Fibroblast of lung (primary cell): ENCODE data around the gene DHX36. TPM values are rescaled to one million over a fixed set of nuclear protein-coding genes. Genes with fewer than 3 reads are reported as not detected.

Experiments
- DNase-seq, 2 donors: peaks; one replicate each; pipeline versions ENCODE4 v3.0.0 to v3.0.0-alpha.2; 2010; ENCODE audit warnings: low read depth in 2 of 2
- H2AFZ ChIP-seq: 2 replicates; pipeline ENCODE4 v1.5.1; 2012; ENCODE audit warnings: low read length, control low read depth, inconsistent platforms
- H3K27ac ChIP-seq: 2 replicates; pipeline ENCODE4 v1.5.1; 2011; ENCODE audit warnings: low read length, control low read depth; ENCODE audit not compliant: insufficient read depth
- H3K27me3 ChIP-seq: 2 replicates; pipeline ENCODE4 v1.5.1; 2011; ENCODE audit warnings: mild to moderate bottlenecking, low read length; ENCODE audit not compliant: control insufficient read depth, insufficient read depth
- H3K36me3 ChIP-seq: 2 replicates; pipeline ENCODE4 v1.5.1; 2011; ENCODE audit warnings: low read length; ENCODE audit not compliant: control insufficient read depth, insufficient read depth
- H3K4me1 ChIP-seq: 2 replicates; pipeline ENCODE4 v1.5.1; 2011; ENCODE audit warnings: low read length; ENCODE audit not compliant: control insufficient read depth, insufficient read depth; ENCODE audit errors: extremely low read depth
- H3K4me2 ChIP-seq: 2 replicates; pipeline ENCODE4 v1.5.1; 2011; ENCODE audit warnings: low read length, control low read depth; ENCODE audit not compliant: insufficient read depth; ENCODE audit errors: extremely low read depth
- H3K4me3 ChIP-seq, 4 experiments: fragments of 200-600 bp in 1 of 4; sonication (generic) in 1 of 4; replicated peaks in 1 of 4; 2 replicates each; pipeline ENCODE4 v1.5.1; 2011 to 2016; ENCODE audit warnings: low read length in 4 of 4, low read depth in 3 of 4, mild to moderate bottlenecking in 3 of 4, control low read depth in 2 of 4, inconsistent platforms in 1 of 4, mixed read lengths in 1 of 4; ENCODE audit not compliant: insufficient read depth in 1 of 4; ENCODE audit errors: control extremely low read depth in 1 of 4
- H3K79me2 ChIP-seq: 2 replicates; pipeline ENCODE4 v1.5.1; 2012; ENCODE audit warnings: mild to moderate bottlenecking, low read length, inconsistent platforms; ENCODE audit not compliant: control insufficient read depth, insufficient read depth
- H3K9ac ChIP-seq: 2 replicates; pipeline ENCODE4 v1.5.1; 2011; ENCODE audit warnings: mild to moderate bottlenecking, low read length, control low read depth; ENCODE audit not compliant: insufficient read depth
- H3K9me3 ChIP-seq: 2 replicates; pipeline ENCODE4 v1.5.1; 2012; ENCODE audit warnings: low read depth, low read length; ENCODE audit not compliant: control insufficient read depth, insufficient read depth
- H4K20me1 ChIP-seq: 2 replicates; pipeline ENCODE4 v1.5.1; 2011; ENCODE audit warnings: low read length; ENCODE audit not compliant: control insufficient read depth, insufficient read depth; ENCODE audit errors: extremely low read depth
- CTCF ChIP-seq, 2 donors: IDR thresholded peaks in 1 of 2; conservative IDR thresholded peaks in 1 of 2; 1 replicate in 1 of 2; 2 replicates in 1 of 2; pipeline ENCODE4 v1.5.1; 2011 to 2012; ENCODE audit warnings: low read length in 2 of 2, control low read depth in 1 of 2, inconsistent platforms in 1 of 2, low read depth in 1 of 2, mild to moderate bottlenecking in 1 of 2
- EZH2 ChIP-seq: IDR thresholded peaks from 2 replicates; pipeline ENCODE4 v1.5.1; 2012; ENCODE audit warnings: low read length, control low read depth, mild to moderate bottlenecking; ENCODE audit errors: missing control alignments
- polyA plus RNA-seq, 2 donors: library from polyadenylated mRNA; depleted of rRNA in 1 of 2; stranded (reverse) in 1 of 2; unstranded in 1 of 2; fragments of >200 nt; gene quantifications; 2 replicates each; pipeline ENCODE4 v1.2.1, GENCODE V29; 2011 to 2012; ENCODE audit warnings: missing spikeins in 1 of 2
- total RNA-seq: library from RNA; depleted of rRNA; stranded (reverse); fragments of >200 nt; gene quantifications from 2 replicates; pipeline ENCODE4 v1.2.1, GENCODE V29; 2014

DHX36 gene
- total and polyA plus RNA-seq, 2 donors (not counting 1 experiment from before 2014, with no cell fraction given) = 54.0 to 55.2 TPM

- H3K4me3 ChIP-seq = no peak overlapping the region
- peaks cover 2% of the 10 kb centered on the region for H3K4me1 ChIP-seq
- DNase-seq = no peak
- no peaks in the 10 kb centered on the region for H3K79me2 ChIP-seq
- H2AFZ ChIP-seq = no peak overlapping the region
- TF ChIP-seq EZH2 = no peak
- no peak for TF ChIP-seq CTCF (conservative IDR thresholded peaks at IDR 0.05 in 1 of 2, IDR thresholded peaks at IDR 0.05 in 1 of 2; ENCODE audit: low read depth in 1 of 2, low read length in 2 of 2)
- H3K4me2 ChIP-seq = no peak overlapping the region
- H3K27ac ChIP-seq = no peak overlapping the region
- no peaks in the 10 kb centered on the region for H3K9me3 ChIP-seq
- H3K27me3 ChIP-seq = no peaks in the 10 kb centered on the region
- H3K9ac ChIP-seq = no peak overlapping the region
- H4K20me1 ChIP-seq = no peaks in the 10 kb centered on the region
- no peaks in the 10 kb centered on the region for H3K36me3 ChIP-seq
These were observed 99.9 kb downstream of the DHX36 start for GRCh38 chr3:154224366-154224765.

- H3K79me2 ChIP-seq = no peaks in the 10 kb centered on the region
- H2AFZ ChIP-seq = no peak overlapping the region
- H4K20me1 ChIP-seq = no peaks in the 10 kb centered on the region
- no peak overlapping the region for H3K9ac ChIP-seq
- DNase-seq = no peak
- H3K9me3 ChIP-seq = no peaks in the 10 kb centered on the region
- H3K27me3 ChIP-seq = no peaks in the 10 kb centered on the region
- H3K36me3 ChIP-seq = no peaks in the 10 kb centered on the region
- H3K4me2 ChIP-seq = no peak overlapping the region
- no peak overlapping the region for H3K4me3 ChIP-seq
- H3K27ac ChIP-seq = no peak overlapping the region
- TF ChIP-seq EZH2 (no peak), CTCF (conservative IDR thresholded peaks at IDR 0.05 in 1 of 2, IDR thresholded peaks at IDR 0.05 in 1 of 2; ENCODE audit: low read depth in 1 of 2, low read length in 2 of 2) (no peak)
- peaks cover 2% of the 10 kb centered on the region for H3K4me1 ChIP-seq
These were observed 100.8 kb downstream of the DHX36 start for GRCh38 chr3:154223519-154223918.

Other genes with a start within 250 kb of the DHX36 start
- gene ARHGEF26, start 203.1 kb downstream of the DHX36 start, total RNA-seq = 1.3 and 2.1 TPM in 2 replicates
- gene ARHGEF26, start 203.1 kb downstream of the DHX36 start, polyA plus RNA-seq = 0.72 and 2.5 TPM in 2 replicates
- gene GPR149, start 105.7 kb upstream of the DHX36 start, total RNA-seq = not detected in 2 replicates
- gene GPR149, start 105.7 kb upstream of the DHX36 start, polyA plus RNA-seq = not detected in 2 replicates